Thoracic aorta (tissue), 2 donors: Measurements from ENCODE around the gene NDFIP2. TPM values are rescaled to one million over a fixed set of nuclear protein-coding genes. Genes with fewer than 3 reads are reported as not detected.
"Not testable (repeated sequence)": the region's sequence is repeated elsewhere in the genome, so short reads cannot be mapped to it uniquely, and the experiment has no call there.

Experiments used
- ATAC-seq: fragments of 150-250 bp; one replicate; pipeline ENCODE4 v1.8.0; 2017; ENCODE audit warnings: low read depth; ENCODE audit not compliant: insufficient number of reproducible peaks, low FRiP score
- DNase-seq: peaks from one replicate; pipeline ENCODE4 v3.0.0-alpha.2; 2020; ENCODE audit warnings: low spot score
- H3K27ac ChIP-seq, 2 donors: fragments of 200-600 bp; sonication (generic); 1 replicate in 1 of 2; 2 replicates in 1 of 2; pipeline ENCODE4 v1.5.1; 2016; ENCODE audit warnings: mild to moderate bottlenecking in 2 of 2, moderate library complexity in 2 of 2
- H3K27me3 ChIP-seq: fragments of 200-600 bp; sonication (generic); replicated peaks from 2 replicates; pipeline ENCODE4 v1.6.0; 2016; ENCODE audit warnings: mild to moderate bottlenecking; ENCODE audit not compliant: insufficient read depth
- H3K36me3 ChIP-seq: fragments of 200-600 bp; sonication (generic); one replicate; pipeline ENCODE4 v1.5.1; 2016
- H3K4me1 ChIP-seq, 2 donors: fragments of 200-600 bp; sonication (generic); 1 replicate in 1 of 2; 2 replicates in 1 of 2; pipeline versions ENCODE4 v1.5.1 to v1.6.0; 2016; ENCODE audit warnings: low read depth in 2 of 2, mild to moderate bottlenecking in 1 of 2; ENCODE audit not compliant: control insufficient read depth in 1 of 2
- H3K4me3 ChIP-seq: fragments of 200-600 bp; sonication (generic); 2 replicates; pipeline ENCODE4 v1.5.1; 2016; ENCODE audit warnings: mild to moderate bottlenecking
- H3K9me3 ChIP-seq: fragments of 200-600 bp; sonication (generic); 2 replicates; pipeline ENCODE4 v1.5.1; 2016
- total RNA-seq, 2 donors: library from RNA; depleted of rRNA; stranded (reverse); fragments of >200 nt; gene quantifications; one replicate each; pipeline versions ENCODE4 v1.1.0 to v1.2.3, GENCODE V29; 2016
- TF ChIP-seq, protein P1 (sequence below): fragments of 200-600 bp; sonication (generic); IDR thresholded peaks from one replicate; pipeline ENCODE4 v1.5.1; 2019; ENCODE audit warnings: antibody characterized with exemption

NDFIP2 gene
- total RNA-seq, 2 donors from 2014 or later: 9.7 to 12.0 TPM

GRCh38 chr13:79593641-79594275, 112.8 kb downstream of the NDFIP2 start:
- H3K36me3 ChIP-seq: no peaks in the 10 kb centered on the region
- no peaks in the 10 kb centered on the region for H3K9me3 ChIP-seq
- no peaks in the 10 kb centered on the region for H3K27me3 ChIP-seq
- DNase-seq (no peak), ATAC-seq (no peak)
- TF ChIP-seq, protein P1, sequence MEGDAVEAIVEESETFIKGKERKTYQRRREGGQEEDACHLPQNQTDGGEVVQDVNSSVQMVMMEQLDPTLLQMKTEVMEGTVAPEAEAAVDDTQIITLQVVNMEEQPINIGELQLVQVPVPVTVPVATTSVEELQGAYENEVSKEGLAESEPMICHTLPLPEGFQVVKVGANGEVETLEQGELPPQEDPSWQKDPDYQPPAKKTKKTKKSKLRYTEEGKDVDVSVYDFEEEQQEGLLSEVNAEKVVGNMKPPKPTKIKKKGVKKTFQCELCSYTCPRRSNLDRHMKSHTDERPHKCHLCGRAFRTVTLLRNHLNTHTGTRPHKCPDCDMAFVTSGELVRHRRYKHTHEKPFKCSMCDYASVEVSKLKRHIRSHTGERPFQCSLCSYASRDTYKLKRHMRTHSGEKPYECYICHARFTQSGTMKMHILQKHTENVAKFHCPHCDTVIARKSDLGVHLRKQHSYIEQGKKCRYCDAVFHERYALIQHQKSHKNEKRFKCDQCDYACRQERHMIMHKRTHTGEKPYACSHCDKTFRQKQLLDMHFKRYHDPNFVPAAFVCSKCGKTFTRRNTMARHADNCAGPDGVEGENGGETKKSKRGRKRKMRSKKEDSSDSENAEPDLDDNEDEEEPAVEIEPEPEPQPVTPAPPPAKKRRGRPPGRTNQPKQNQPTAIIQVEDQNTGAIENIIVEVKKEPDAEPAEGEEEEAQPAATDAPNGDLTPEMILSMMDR: no peak
- H3K27ac ChIP-seq: no peak overlapping the region
- no peak overlapping the region for H3K4me3 ChIP-seq
- no peaks in the 10 kb centered on the region for H3K4me1 ChIP-seq

- not testable (repeated sequence) for H3K4me1 ChIP-seq, H3K27me3 ChIP-seq, H3K27ac ChIP-seq, ATAC-seq, H3K36me3 ChIP-seq, H3K4me3 ChIP-seq, H3K9me3 ChIP-seq, DNase-seq
These were observed 119.2 kb downstream of the NDFIP2 start for GRCh38 chr13:79600146-79600545.

GRCh38 chr13:79602936-79603335, 122.0 kb downstream of the NDFIP2 start:
- no peak overlapping the region for H3K4me3 ChIP-seq
- H3K27ac ChIP-seq: no peak overlapping the region
- no peaks in the 10 kb centered on the region for H3K36me3 ChIP-seq
- TF ChIP-seq, protein P1: no peak
- DNase-seq (no peak), ATAC-seq (no peak)
- H3K9me3 ChIP-seq: no peaks in the 10 kb centered on the region
- H3K27me3 ChIP-seq: no peaks in the 10 kb centered on the region
- H3K4me1 ChIP-seq: no peaks in the 10 kb centered on the region

- DNase-seq (no peak), ATAC-seq (no peak)
- TF ChIP-seq, protein P1: no peak
- Histone ChIP-seq H3K4me1 (no peaks in the 10 kb centered on the region), H3K27ac (no peak overlapping the region), H3K9me3 (no peaks in the 10 kb centered on the region), H3K4me3 (no peak overlapping the region), H3K27me3 (no peaks in the 10 kb centered on the region), H3K36me3 (no peaks in the 10 kb centered on the region)
These were observed 123.8 kb downstream of the NDFIP2 start for GRCh38 chr13:79604752-79605151.

Other genes starting within 250 kb of the NDFIP2 start
- gene RBM26, start 74.9 kb upstream of the NDFIP2 start, total RNA-seq: 10 to 100 TPM; 30.9 to 55.4 TPM